Measurements from ENCODE around the gene FNDC3A. TPM values are rescaled to one million over a fixed set of nuclear protein-coding genes. Genes with fewer than 3 reads are reported as not detected.
"Not testable (repeated sequence)": the region's sequence is repeated elsewhere in the genome, so short reads cannot be mapped to it uniquely, and the experiment has no call there.

Gene FNDC3A
- total RNA-seq, 1 donor from 2014 or later, result 47.1 TPM

DNA sequence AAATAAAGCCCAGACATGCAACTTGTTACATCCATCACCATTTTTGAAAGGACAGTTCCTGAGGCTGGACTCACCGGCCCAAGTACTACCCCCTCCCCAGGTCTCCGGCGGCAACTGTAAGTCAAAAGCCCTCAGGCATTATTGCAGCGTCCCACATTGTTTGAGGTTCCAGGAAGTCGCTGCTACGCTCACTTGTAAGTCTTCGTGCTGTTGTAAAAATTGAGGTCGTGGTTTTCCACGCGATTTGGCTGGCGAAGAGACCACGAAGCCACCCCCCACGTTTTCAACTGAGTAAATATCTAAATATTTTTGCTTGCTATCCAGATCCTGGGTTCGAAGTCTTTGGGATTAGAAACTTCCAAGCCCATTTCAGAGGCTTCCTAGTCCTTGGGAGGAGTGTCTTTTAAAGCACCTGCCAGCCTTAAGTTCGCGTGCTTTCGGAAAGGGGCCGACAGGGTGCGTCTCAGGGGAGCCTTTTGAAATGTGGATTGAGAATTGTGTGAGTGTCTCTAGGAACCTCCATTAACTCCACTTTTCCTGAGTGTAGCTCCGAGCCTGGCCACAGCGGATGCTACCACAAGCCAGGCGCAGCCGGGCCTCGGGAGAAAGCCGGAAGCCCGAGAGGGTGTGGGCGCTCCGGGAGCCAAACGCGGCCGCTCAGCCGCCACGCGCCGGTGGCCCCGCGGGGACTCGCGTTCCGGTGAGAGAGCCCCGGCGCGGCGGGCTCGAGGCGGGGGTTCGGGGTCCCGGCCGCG, 434 bp upstream of the FNDC3A start:
- ATAC-seq (no peak), DNase-seq (ENCODE audit: low spot score) (peak; percentile 51)

DNA sequence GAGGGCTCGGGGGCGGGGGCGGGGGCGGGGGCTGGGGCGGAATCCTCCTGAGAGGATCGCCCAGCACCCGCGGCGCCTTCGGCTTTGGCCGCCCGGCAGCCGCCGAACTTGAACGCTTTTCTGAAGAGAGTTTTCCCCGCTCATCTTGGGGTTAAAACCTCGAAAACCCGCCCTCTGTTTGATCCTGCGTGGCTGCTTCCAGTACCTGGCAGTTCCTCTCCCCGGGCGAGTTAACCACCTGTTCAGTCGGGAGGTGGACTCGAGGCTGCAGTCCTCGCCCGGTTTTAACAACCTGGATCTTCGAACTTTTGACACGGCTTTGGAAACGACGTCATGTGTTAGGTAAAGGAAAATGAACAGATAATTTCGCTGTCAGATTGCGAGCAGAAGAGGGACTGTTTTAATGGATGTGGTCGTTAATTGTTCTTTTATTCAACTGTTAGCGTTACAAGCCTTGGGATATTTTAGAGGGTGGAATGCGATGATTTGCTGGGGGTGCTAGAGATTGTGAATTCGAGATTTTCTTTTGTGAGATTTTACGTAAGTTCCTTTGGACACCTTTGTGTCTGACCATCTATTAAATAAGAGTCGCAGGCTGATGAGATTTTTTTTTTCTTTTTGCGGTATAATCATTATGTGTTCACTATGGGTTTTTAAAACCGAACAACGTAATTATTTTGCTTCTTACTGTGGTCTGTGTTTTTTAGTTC, 1.0 kb downstream of the FNDC3A start:
- ATAC-seq (peak; percentile 74), DNase-seq (ENCODE audit: low spot score) (peak; percentile 93)

DNA sequence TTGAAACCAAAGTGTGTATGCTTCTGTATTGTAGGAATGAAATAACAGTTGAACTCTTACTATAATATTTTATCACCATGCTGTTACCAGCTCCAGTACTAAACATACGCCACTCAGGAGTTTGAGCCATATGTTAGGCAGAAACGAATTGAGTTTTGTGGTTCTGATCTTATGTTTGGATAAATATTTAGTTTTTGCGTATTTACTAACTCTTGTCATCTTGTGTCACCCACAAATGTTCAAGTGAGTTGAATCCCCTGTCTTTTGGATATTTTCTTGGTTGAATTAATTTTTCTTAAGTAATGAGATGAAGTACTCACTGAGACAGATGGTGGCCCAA, 1.5 kb downstream of the FNDC3A start:
- DNase-seq (ENCODE audit: low spot score) (no peak), ATAC-seq (no peak)

DNA sequence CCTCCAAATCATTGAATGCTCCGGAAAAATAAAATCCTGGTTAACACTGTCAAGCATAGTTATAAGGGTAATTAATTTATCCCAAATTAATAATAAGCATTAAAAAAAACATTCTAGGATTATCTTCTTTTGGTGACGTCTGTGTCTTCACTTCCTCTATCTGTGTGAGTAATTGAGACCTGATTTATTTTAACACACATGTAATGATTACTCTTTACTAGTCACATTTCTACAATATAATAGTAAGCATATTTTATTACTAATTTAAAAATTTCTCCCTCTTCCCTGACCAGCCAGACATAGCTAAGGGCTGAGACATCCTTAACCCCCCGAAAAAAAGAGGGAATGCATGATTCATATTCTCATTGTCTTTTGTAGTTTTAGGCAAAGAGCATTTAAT, 2.3 kb downstream of the FNDC3A start:
- no peak for DNase-seq (ENCODE audit: low spot score)
- no peak for ATAC-seq

DNA sequence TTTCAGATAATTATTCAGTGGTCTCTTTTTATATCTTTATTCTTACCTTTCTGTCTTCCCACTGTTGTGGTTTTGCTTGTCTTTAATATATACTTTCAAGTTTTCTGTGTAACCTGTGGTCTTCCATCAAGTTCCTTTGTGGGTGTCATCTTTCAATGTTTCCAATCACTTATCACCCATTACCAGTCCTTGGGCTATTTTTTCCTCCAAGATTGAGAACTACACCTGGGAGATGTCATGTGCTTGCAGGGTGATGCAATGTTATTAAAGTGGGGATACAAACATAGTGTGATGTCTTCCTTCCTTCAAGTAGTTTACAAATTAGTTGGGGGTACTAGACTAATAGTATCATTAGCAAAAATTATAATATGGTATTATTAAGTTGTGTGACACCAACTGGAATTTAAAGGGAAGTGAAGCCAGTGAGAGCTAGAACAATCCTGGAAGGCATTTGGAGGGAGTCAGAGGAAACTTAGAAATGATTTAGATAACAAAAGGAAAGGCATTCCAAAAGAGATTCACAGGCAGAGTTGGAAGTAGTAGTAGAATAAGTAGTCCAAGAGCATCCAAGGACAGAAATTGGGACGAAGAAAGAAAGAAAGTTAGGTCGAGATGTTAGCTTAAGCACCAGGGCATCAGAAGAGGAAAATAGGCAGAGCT, 3.4 kb downstream of the FNDC3A start:
- DNase-seq (ENCODE audit: low spot score), result no peak
- ATAC-seq, result no peak

DNA sequence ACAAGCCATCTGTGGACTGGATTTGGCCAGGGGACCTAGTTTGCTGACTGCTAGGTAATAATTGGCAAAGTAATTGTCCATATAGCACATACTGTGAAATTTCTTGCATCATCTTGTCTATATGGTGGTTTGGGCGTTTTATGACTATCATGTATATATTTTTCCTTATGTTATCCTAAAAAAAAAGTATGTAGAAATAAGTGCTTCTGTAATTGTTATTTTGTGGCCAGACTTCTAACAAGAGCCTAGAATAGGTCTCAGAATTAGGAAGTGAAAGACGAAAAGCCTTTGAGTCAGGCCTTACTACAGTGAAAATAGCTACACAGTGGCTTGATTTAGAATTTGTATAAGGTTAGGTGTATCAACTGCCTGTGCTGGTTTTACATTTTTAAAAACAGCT, 4.2 kb downstream of the FNDC3A start:
- no peak for DNase-seq (ENCODE audit: low spot score)
- ATAC-seq, result no peak

DNA sequence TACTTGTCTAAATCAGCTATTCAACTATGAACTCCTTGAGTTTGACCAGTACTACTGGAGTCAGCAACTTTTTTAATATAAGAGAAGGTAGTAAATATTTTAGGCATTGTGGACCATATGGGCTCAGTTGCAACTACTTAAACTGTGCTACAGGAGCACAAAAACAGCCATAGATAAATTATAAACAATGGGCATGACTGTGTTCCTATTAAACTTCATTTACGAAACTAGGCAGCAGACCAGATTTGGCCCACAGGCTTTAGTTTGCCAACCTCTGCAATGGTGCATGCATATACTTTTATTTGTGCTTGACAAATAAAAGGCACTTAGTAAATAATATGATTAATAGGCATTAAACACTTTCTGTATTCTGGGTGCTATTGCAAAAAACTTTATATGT, 7.6 kb downstream of the FNDC3A start:
- DNase-seq (ENCODE audit: low spot score) (no peak), ATAC-seq (no peak)

DNA sequence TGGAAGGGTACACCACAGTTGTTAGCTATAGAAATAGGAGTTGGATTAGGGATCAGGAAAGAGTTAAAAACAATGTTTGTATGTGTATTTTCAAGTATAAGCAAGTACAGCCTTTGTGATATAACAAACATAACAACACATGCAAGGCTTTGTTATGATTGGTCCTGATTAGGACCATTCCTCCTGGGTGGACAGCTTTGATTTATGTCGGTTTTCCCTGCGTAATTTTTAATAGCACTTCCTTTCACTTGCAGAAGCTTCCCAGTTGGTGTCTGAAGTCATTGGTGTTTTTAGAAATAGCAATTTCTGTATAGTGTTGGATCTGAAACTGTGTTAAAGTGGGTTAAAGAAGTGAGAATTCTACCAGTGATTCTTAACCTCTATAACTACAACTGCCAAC, 10.0 kb downstream of the FNDC3A start:
- DNase-seq (ENCODE audit: low spot score) (no peak), ATAC-seq (no peak)

DNA sequence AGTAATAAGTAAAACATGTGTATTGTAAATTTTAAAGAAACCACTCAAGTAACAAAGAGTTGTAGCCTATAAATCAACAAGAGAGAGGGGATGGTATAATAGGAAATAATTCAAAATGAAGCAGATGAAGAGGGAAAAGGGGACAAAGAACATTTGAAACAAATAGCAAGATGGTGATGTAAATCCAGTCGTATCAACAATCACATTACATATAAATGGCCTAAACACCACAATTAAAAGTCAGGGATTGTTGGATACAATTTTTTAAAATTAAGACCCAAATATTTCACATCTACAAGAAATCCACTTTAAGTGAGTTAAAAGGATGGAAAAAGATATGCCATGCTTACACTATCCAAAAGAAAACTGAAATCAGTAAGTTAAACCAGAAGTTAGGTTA, 15.2 kb downstream of the FNDC3A start:
- no peak for ATAC-seq
- DNase-seq (ENCODE audit: low spot score), result no peak

DNA sequence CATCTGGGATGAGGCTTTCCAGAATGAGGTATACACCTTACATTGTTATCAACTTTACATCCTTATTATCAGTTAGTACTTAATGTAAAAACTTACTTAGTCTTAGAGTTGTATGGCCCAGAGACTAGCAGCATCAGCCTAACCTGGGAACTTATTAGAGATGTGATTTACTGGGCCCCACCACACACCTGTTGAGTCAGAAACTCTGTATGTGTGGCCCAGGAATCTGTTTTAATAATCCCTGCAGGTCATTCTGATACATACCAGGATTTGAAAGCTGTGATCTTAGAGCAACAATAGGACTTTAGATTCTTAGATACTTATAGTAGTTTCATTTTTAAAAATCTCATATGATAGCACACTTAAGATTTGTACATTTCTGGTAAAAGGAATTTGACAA, 17.4 kb downstream of the FNDC3A start:
- ATAC-seq, result no peak

DNA sequence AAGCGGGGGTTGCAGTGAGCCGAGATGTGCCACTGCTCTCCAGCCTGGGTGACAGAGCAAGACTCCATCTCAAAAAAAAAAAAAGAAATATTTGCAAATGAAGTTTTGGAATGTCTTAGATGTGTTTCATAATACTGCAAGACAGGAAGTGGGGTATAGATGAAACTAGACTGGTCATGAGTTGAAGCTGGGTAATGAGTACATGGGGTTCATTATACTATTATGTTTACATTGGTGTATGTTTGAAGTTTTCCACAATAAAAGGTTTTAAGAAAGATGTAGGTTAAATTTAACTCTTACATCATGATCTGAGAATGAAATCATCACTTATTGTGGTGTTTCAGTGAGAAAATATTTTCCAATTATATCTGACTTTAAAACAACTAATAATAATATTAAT, 19.0 kb downstream of the FNDC3A start:
- DNase-seq (ENCODE audit: low spot score) (no peak), ATAC-seq (no peak)

More for the DNA sequence above, 17.4 kb downstream of the FNDC3A start:
- no peak for DNase-seq (ENCODE audit: low spot score)

DNA sequence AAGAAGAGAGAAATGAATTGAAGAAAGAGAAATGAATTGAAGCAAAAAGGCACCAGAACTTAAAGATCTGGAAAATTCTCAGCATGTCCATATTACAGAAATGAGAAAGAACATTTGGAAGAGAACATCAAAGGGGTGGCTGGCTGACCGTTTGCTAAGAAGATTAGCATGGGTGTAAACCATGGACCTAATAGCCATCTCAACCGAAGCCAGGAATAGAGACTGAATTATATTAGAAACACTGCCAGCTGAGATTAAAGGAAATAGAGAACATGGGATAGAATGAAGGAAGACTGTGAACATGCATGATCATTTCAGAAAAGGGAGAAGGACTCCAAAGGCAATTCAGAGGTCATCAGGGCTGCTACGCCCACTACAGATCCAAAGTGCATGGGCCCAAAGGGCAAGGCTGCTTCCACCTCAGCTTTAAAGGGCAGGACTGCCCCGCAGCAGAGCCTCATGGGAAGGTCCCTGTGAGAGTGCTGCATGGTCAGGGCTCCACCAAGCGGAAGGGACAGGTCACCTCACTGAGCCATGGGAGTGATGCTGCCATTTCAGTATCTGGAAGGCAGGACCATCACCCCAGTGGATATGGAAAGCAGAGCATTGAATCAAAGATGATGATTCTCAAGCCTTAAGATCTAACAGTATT, 23.1 kb downstream of the FNDC3A start:
- ATAC-seq, result peak; percentile 21
- DNase-seq (ENCODE audit: low spot score), result no peak

DNA sequence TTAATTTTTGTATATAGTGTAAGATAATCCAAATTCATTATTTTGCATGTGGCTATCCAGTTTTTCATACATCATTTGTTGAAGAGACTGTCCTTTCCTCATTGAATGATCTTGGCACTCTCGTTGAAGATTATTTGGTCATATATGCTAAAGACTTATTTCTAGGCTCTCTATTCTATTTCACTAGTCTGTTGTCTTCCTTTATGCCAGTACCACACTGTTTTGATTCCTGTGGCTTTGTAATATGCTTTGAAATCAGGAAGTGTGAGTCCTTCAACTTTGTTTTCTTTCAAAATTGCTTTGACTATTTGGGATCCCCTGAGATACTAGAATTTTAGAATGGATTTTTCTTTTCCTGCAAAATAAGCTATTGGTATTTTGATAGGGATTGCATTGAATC, 24.5 kb downstream of the FNDC3A start:
- DNase-seq (ENCODE audit: low spot score), result no peak
- no peak for ATAC-seq

DNA sequence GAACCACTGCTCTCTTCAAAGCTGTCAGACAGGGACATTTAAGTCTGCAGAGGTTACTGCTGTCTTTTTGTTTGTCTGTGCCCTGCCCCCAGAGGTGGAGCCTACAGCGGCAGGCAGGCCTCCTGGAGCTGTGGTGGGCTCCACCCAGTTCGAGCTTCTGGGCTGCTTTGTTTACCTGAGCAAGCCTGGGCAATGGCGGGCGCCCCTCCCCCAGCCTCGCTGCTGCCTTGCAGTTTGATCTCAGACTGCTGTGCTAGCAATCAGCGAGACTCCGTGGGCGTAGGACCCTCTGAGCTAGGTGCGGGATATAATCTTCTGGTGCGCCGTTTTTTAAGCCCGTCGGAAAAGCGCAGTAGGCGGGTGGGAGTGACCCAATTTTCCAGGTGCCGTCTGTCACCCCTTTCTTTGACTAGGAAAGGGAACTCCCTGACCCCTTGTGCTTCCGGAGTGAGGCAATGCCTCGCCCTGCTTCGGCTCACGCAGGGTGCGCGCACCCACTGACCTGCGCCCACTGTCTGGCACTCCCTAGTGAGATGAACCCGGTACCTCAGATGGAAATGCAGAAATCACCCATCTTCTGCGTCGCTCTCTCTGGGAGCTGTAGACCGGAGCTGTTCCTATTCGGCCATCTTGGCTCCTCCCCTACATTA, 43.4 kb downstream of the FNDC3A start:
- not testable (repeated sequence) for ATAC-seq; DNase-seq (ENCODE audit: low spot score)

DNA sequence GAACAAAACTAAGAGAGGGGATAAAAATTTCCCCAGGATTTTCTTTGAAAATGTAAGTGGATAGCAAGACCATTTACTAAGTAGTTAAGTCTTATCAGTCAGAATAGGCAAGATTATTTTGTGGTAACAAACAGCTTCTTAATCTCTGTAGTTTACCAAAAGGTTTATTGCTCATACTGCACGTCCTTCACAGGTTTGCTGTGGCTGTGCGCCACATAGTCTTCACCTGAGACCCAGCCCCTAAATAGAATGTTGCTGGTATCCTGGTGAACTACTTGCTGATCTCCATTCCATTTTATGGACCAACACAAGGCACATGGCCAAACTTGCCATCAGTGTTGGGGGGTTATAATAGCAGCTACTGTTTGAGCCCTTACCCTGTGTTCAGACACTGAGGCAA, 44.6 kb downstream of the FNDC3A start:
- DNase-seq (ENCODE audit: low spot score) (no peak), ATAC-seq (no peak)

DNA sequence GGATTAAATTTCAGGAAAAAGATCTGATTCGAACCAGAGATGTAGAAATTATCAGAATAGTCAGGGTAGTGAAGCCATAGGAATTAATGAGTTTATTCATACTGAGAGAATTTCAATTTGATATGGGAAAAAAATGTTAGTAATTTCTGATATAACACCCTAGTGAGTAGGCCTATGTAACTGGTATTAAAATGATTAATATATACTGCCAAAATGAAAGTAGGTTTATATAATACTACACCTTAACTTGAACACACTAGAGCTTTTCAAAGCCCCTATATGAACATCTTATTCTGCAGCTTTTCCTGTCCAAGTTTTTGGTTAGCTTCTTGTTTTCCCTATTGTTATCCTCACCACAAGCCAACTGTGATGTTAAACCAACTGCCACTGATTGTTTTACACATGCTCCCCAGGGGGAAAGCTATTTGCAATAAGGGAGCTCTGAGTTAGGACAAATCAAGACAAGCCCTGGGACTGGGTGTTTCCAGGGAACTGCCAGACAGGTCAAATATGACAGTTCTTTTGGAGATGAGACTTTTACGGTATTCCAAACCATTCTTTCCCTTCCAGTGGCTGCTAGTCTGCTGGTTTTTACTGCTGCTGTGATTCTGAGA, 45.3 kb downstream of the FNDC3A start:
- no peak for ATAC-seq
- no peak for DNase-seq (ENCODE audit: low spot score)

DNA sequence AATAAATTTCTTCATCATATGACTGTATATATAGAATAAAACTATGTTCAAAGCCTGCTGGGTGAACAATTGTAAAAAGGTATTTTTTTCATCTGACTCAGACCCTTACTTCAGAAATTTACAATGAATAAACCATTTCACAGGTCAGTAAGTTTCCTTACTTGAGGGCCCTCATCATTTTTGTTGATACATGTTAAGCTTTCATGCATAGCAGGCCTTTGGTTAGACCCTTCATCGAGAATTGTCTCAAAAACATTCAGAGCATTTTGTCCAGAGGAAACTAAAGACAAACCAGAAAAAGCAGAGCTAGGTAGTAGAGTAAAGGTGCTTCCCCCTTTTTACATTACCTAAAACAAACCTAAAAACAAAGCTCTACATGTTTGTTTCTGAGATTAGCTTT, 46.2 kb downstream of the FNDC3A start:
- ATAC-seq (no peak), DNase-seq (ENCODE audit: low spot score) (no peak)

DNA sequence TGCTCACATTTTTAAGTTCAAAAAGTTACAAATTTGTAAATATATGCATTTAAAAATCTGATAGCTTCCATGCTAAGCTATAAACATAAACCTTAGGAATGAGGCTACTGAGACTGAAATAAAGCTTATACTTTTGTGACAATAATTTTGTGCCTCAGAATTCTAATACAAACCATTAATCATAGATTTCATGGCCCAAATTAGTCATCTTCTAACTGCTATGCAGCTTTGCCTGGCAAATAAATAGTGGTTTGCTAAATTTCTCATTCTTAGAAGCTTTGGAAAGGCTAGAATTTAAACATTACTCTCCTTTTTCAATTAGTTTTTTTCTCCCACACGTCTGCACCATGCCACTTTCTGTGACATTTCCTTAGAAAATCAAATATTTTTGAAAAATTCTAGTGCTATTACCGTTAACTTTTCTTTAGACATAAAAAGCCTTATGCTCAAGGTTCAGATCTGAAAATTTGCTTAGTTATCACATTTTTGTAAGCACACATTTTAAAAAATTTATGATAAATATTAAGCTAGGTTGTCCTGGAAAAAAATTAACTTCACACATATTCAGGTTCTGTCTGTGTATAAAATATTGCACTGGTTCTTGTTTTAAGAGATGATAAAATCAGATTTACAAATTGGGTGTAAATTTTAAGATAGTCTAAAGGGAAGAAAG, 46.9 kb downstream of the FNDC3A start:
- no peak for ATAC-seq
- DNase-seq (ENCODE audit: low spot score), result no peak

DNA sequence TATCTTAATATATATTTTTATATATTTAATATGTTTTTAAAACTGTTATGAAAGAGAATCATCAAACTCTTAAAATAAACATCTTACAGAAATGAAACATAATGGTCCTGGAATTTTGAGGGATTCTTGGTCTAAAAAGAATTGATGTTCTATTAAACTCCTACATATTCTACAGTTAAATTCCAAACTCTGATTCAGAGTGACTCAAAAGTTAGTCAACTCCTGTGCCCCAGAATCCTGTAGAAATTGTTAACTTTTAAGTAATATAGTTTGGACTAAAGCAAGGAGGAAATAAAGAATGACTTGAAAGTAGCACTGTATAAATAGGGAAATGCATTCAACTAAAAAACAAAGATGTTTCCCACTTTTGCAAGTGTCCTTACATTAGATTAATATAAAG, 47.7 kb downstream of the FNDC3A start:
- ATAC-seq, result no peak
- no peak for DNase-seq (ENCODE audit: low spot score)

DNA sequence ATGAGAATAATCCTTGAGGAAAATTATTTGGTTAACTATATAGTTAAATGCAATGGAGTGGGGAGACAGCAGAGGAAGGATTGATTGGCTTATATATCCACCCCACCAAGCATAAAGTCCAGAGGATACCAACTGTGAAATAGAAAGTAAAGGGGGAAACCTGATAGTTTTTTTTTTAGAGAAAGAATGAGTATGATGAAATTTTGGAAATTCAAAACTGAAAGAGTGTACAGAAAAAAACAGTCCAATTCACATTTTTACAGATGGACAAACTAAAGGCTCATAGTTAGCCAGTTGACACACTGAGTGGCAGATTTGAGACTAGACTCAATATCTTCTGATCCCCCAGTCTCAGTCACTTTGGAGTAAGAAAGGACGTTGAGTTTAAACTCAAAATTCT, 51.1 kb downstream of the FNDC3A start:
- ATAC-seq (no peak), DNase-seq (ENCODE audit: low spot score) (no peak)
